Amniotic stem cell (primary cell): ENCODE results near the gene LYST.
A peak's percentile ranks its signal among the peaks of the same experiment; 100 is the strongest.
"Not testable (repeated sequence)": the region's sequence is repeated elsewhere in the genome, so short reads cannot be mapped to it uniquely, and the experiment has no call there.

ENCODE experiments used
- DNase-seq: peaks from one replicate; lab custom pipeline; 2025; lab: John Stamatoyannopoulos, UW

The LYST gene

GRCh38 chr1:235652364-235652763 lies 214.3 kb downstream of the LYST start:
- DNase-seq = no peak

- DNase-seq = no peak
Observed at GRCh38 chr1:235651170-235651806, 215.4 kb downstream of the LYST start.

GRCh38 chr1:235650341-235651169 lies 216.2 kb downstream of the LYST start:
- DNase-seq = no peak

- DNase-seq = no peak
Observed at GRCh38 chr1:235649368-235650163, 217.1 kb downstream of the LYST start, which contains the start of gene GNG4. GNG4 (minus strand) TSS chr1:235649784; CDS start chr1:235583838, 65,946 bp downstream.

- DNase-seq = peak; percentile 54
Observed at GRCh38 chr1:235648954-235649367, 217.7 kb downstream of the LYST start.

- no peak for DNase-seq
Observed at GRCh38 chr1:235648407-235648907, 218.2 kb downstream of the LYST start.

- DNase-seq = not testable (repeated sequence)
Observed at GRCh38 chr1:235647537-235647936, 219.2 kb downstream of the LYST start.

GRCh38 chr1:235646463-235646862 lies 220.2 kb downstream of the LYST start:
- no peak for DNase-seq

- DNase-seq = no peak
Observed at GRCh38 chr1:235644693-235645305, 221.9 kb downstream of the LYST start.

- no peak for DNase-seq
Observed at GRCh38 chr1:235643837-235644692, 222.6 kb downstream of the LYST start.

GRCh38 chr1:235642943-235643371 lies 223.7 kb downstream of the LYST start:
- DNase-seq = no peak

GRCh38 chr1:235642011-235642942 lies 224.4 kb downstream of the LYST start:
- no peak for DNase-seq

- no peak for DNase-seq
Observed at GRCh38 chr1:235640580-235640979, 226.1 kb downstream of the LYST start.

GRCh38 chr1:235639226-235640205 lies 227.2 kb downstream of the LYST start:
- DNase-seq = no peak

GRCh38 chr1:235638612-235639011 lies 228.1 kb downstream of the LYST start:
- not testable (repeated sequence) for DNase-seq

GRCh38 chr1:235637756-235638534 lies 228.8 kb downstream of the LYST start:
- DNase-seq = no peak

- no peak for DNase-seq
Observed at GRCh38 chr1:235635938-235636662, 230.6 kb downstream of the LYST start.
